HG03196 (cell line): ENCODE data around the gene G6PC1.
"Not testable (repeated sequence)": the region's sequence is repeated elsewhere in the genome, so short reads cannot be mapped to it uniquely, and the experiment has no call there.

ENCODE experiments used
- ATAC-seq: cut with Tn5 transposase; IDR thresholded peaks from one replicate; pipeline ENCODE4 v1.9.1; 2021; ENCODE audit not compliant: unreplicated experiment

Gene G6PC1

DNA sequence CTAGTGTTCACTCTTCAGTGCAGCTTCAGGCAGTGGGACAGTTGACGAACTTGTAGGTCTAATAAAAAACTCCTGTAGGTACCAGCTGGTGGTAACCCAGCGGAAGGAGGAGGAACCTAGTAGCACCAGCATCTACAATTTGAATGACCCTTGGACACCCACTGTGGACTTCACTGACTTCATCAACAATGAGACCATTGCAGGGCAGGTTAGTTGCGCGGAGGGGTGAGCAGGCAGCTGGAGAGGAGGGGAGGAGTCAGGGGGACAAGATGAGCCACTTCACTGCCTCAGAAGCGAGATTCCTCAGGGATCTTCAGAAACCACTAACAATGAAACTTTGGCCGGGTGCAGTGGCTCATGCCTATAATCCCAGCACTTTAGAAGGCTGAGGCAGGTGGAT, 27.3 kb upstream of the G6PC1 start:
- no peak for ATAC-seq

DNA sequence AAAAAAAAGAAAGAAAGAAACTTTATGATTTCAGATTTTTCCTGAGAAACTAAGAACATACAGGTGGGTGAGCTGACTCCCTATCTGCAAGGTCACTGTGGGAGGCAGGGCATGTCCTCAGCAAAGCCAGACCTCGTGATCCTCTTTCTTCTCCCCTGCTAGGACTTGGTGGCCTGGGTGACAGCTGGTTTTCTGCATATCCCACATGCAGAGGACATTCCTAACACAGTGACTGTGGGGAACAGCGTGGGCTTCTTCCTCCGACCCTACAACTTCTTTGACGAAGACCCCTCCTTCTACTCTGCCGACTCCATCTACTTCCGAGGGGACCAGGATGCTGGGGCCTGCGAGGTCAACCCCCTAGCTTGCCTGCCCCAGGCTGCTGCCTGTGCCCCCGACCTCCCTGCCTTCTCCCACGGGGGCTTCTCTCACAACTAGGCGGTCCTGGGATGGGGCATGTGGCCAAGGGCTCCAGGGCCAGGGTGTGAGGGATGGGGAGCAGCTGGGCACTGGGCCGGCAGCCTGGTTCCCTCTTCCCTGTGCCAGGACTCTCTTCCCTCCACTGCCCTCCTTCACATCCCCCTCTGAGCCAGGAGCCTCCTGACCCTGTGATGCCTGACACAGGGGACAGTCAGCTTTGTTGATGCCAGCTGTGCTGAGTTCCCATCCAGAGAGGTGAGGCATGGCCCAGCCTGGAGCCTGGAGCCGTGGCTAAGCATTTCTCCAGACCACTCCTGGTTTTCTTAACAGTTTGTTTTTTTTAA, 26.5 kb upstream of the G6PC1 start:
- not testable (repeated sequence) for ATAC-seq

DNA sequence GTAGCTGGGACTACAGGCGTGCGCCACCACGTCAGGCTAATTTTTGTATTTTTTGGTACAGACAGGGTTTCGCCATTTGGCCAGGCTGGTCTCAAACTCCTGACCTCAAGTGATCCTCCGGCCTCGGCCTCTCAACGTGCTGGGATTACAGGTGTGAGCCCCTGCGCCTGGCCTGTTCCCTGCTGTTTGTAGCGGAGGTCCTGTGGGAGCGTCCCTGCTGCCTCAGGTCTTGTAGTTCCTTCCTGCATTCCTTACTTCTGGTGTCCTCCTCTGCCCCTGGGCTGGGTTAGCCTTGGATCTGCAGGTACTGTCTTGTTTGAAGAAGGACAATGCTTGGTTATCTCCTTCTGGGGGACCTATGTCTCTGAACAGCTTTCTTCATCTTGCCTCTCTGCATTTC, 23.6 kb upstream of the G6PC1 start:
- no peak for ATAC-seq

DNA sequence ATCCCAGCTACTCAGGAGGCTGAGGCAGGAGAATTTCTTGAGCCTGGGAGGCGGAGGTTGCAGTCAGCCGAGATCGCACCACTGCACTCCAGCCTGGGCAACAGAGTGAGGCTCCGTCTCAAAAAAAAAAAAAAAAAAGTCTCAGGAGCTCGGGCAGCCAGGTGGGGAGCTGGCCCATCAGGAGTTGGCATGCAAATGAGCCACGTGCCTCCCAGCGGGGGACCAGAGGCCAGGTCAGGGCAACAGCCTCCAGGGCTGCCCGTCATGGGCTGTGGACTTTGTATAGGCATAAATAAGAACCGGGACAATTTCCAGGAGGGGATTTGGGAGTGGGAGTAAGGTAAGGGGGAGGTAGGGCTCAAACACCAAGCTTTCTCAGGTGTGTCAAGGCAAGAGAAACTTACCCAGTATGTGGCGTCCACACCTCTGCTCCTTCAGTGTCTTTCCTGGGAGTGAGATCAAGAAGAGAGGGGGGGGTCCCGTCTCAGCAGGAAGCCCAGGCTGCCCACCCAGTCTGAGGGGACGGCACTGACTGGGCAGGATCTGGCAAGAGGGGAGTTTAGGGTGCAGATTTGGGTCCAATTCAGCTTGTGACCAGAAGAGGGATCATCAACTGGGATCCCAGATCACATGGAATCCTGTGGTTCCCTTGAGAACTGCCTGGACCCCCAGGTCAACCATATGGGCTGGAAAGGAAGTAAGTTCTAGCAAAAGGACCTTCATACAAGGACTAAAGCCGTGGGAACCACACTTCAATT, 22.3 kb upstream of the G6PC1 start:
- ATAC-seq = no peak

DNA sequence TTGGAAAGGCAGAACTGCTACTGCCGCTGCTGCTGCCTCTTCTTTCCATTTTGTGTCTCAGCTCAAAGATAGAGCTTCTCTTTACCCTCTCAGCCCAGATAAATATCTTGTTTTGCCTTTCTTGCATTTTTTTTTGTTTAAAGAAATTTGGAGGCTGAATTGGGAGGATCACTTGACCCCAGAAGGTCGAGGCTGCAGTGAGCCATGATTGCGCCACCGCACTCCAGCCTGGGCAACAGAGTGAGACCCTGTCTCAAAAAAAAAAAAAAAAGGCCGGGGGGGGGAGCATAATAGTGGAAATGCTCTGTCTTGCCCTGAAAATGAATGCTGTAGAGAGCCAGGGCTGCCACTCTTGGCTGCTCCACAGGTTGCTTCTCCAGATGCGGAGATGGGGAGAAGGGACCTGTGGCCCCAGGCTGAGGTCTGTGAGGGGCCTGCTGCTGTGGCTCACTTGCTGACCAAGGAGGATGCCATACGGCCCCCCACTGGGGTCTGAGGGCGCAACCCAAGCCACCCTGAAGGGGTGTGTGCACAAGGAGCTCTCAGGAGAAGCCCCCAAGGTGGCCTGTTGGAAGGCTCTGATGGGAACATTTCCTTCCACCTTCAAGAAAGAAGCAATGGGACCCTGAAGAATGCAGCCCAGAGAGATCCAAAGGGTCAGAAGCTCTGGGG, 21.5 kb upstream of the G6PC1 start:
- ATAC-seq = no peak

DNA sequence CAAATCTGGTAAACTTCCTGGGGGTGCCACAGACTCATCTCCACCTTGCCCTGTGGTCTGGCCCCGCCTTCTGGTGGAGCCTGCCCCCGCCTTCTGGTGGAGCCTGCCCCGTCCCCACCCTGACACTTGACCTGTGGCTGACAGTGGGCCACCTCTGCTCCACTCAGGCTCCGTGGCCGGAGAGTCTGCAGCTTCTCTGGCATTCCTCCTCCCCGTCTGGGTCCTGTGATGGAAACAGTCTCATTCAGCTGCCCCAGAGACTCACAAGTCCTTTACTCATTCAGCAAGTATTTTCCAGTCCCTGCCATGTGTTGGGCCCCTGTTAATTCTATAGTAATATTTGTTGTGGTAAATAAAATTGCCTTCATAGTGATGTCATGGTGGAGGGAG, 21.0 kb upstream of the G6PC1 start:
- ATAC-seq = no peak

DNA sequence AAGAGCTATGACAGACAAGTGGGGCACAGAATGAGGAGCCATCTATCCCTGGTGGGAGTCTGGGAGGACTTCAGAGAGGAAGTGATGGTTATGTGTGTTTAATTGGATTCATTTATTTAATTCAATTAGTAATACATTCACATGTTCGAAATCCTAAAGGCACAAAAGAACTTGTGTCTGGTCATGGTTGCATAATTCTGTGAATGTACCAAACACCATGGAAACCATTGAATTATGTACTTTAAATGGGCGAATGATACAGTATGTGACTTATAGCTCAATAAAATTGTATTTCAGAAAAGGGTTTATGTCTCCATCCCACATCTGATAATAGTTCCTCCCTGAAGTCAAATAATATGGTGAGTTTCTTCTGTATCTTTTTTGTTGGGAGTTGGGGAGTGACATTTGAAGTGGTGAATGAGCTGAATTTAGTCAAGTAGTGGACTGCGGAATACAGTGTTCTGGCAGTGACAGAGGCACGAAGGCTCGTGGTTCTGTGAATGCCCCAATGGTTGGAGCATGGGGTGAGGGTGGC, 19.8 kb upstream of the G6PC1 start:
- ATAC-seq = no peak

DNA sequence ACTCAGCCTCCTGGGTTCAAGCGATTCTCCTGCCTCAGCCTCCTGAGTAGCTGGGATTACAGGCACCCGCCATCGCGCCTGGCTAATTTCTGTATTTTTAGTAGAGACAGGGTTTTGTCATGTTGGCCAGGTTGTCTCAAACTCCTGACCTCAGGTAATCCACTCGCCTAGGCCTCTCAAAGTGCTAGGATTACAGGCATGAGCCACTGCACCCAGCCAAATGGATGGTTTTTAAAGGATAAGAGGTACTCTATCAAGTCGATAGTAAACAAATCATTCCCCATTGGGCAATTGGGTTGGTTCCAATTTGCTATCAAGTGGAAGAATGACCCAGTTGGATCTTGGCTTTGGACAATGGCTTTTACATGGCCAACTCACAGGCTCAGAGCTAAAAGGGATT, 18.9 kb upstream of the G6PC1 start:
- not testable (repeated sequence) for ATAC-seq

DNA sequence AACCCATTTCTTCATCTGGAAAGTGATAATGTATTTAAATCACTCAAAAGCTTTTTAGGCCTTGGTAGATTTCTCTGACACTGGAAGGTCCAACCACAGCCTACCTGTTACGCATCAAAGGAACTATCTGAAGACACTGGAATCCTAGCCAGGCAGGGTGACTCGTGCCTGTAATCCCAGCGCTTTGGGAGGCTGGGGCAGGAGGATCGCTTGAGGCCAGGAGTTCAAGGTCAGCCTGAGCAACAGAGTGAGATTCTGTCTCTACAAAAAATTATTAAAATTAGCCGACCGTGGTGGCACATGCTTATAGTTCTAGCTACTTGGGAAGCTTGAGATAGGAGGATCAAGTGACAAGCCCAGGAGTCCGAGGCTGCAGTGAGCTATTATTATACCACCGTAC, 18.4 kb upstream of the G6PC1 start:
- ATAC-seq = no peak

DNA sequence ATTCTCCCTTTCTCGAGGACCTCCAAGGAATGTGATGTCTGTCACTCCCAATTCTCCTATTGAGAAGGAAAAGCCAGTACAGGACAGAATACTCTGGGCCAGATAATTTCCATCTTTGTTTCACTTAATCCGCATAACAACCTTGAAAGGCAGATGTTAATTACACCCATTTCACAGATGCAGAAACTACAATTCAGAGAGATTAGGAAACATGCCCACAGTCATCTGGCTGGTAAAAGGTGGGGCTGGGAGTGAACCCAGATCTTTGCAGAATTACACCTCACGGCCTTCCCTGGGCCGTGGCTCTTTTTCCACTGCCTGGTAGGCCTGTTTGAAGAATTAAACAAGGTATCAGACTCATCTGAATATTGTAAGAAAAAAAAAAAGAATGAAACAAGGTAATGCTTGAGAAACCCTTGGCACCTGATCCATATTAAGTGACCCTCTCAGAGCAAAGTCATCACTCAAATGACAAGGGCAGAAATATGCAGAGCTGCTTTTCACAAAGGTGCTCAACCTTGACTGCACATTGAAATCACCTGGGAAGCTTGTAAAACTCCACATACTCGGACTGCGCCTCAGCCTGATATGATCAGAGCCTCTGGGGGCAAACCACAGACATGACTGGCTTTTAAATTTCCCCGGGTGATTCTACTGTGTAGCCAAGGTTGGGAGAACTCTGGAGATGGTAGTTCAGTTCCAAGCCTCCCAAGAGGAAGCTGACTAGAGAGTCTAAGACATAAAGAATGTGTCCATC, 16.6 kb upstream of the G6PC1 start:
- no peak for ATAC-seq

DNA sequence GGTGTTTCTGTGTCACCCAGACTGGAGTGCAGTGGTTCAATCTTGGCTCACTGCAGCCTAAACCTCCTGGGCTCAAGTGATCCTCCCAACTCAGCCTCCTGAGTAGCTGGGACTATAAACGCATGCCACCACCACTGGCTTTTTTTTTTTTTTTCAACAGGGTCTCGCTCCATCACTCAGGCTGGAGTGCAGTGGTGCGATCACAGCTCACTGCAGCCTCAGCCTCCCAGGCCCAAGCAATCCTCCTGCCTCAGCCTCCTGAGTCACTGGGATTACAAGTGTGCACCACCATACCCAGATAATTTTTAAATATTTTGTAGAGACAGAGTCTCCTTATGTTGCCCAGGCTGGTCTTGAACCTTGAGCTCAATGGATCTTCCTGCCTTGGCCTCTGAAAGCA, 14.8 kb upstream of the G6PC1 start:
- not testable (repeated sequence) for ATAC-seq

DNA sequence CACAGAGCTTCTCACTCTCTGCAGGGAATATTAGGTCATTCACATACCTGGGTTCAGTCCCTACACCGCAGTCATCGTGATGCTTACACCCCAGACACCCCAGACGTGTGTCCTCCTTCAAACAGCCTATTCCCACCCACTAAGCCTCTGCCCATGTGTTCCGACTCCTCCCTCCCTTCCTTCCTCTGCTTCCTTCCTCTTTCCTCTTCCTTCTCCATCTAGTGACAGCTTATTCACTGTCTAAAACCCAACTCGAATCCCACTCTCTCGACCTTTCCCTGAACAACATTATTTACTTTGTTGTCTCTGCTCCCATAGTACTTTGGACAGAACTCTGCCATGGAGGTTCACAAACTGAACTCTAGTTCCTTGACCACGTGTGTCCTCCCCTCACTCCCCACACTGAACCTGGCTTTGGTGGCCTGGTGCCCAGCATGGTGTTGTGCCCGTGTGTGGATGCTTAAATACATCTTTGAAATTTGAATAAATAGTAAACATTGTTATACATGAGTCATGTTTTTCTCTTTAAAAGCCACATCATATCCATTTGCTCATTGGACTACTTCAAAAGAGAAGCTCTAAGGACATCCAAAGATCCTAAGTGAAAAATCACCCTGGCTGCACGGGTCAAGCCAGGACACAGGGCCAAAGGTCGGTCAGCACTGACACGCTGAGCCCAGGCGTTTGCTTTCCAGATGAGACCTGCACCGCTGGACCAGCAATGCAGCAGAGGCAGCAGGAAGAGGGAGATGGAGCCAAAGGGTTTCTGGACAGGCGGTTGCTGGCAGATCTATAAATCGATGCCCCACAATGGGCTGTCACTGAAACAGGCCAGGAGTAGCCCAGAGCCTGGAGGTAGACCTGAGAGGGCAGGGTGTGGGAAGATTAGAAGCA, 14.1 kb upstream of the G6PC1 start:
- no peak for ATAC-seq

DNA sequence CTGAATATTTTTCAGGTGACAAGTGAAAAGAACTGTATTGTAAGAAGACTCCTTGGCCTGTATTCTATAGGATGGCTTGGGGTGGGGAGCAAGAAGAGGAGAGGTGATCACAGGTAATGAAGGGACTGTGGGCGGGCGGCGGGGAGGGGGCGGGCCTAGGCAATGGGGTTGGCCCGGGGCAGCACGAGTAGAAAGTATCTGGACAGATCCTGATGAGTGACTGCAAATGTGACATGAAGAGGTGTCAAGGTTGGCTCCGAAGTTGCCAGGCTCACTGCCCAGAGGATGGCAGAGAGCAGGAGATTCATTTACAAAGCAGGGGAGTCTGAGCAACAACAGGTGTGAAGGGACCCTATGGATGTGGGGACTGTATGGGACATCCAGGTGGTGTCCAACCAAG, 10.8 kb upstream of the G6PC1 start:
- ATAC-seq = no peak

DNA sequence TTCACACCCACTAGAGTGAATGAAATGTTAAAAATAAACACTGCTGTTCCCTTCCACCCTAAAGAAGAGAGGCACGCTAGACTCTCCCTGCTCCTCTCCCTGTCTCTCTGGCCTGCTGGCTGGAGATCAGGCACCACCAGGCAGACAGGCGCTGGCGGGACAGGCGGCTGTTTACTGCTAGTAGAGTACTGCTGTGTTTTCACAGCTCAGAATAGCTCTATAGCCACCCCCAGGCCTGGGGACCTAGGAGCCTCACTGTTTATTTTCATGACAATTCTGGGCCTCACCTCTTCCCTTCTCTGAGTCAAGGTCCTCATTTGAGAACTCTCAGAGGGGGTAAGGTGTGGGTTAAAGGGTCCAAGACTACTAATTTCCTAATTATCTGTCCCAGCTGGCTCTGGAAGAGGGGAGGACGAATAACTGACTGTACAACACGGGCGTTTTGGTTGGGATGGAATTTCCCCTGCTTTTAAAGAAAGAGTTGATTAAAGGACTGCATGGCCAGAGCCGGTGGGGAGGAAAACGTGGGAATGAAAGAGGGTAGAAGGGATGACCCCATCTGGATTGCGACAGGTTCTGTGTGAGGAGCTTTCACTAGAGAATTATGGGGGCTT, 9.0 kb upstream of the G6PC1 start:
- ATAC-seq = no peak

DNA sequence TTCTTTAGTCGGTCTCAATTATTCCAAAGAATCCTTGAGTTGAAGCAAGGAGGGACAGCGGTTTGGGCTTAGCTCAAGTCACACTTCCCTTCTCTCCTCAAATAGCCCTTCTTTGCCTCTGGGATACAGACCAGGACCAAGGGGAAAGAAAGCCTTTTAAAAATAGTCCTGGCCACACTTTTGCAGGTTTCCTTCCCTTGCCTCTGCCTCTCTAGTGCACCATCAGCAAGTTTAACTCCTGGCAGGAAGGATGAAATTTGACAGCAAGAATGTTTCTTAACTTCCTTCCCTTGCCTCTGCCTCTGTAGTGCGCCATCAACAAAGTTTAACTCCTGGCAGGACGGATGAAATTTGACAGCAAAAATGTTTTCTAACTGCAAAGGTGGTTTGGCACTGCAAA, 7.2 kb upstream of the G6PC1 start:
- ATAC-seq = no peak

DNA sequence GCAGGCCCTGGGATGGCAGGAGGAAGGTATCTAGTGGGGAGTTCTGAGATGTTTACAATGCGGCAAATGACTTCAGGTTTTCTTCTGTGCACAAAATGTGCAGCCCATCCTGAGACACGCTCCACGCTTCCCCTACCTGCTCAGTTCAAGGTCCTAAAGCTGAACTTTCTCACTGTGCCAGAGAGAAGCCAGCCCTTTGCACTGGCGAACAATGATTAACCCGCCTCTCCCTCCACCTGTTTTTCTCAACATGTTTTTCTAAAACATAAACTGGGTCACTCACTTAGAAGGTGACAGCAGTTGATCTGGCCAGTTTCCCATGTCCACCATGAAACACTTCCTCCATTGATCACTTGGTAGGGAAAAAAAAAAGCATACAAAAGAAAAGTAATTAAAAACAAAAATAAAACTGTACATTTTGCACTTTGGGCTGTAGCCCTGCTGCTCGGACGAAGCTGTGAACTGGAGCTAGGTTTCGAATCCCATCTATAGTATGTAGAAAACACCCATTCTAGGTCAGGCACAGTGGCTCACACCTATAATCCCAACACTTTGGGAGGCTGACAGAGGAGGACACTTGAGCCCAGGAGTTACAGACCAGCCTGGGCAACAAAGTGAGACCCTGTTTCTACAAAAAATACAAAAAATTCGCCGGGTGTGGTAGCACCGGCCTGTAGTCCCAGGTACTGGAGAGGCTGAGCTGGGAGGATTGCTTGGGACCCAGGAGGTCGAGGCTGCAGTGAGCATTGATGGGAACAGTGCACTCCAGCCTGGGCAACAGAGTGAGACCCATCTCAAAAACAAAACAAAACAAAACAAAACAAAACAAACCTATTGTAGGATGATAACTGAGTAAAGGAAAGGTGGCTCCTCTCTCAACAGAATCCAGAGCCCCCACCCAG, 6.1 kb upstream of the G6PC1 start:
- no peak for ATAC-seq

DNA sequence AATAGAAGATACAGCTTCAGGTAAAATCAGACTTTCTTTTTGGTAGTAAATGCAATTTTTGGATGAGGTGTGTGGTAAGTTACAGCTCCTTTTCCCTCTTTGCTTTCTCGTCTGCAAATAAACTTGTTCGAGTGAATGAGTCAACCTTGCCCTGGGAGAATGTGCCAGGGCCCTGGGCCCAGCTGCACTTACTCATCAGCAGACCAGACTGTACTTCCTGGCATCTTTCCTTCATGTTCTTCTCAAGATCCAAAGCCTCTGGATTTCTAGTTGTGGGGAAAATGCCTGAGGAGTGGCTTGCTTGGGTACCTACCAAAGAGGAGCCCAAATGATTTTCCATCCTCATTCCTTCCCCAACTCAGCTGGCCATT, 5.4 kb upstream of the G6PC1 start:
- ATAC-seq = no peak

DNA sequence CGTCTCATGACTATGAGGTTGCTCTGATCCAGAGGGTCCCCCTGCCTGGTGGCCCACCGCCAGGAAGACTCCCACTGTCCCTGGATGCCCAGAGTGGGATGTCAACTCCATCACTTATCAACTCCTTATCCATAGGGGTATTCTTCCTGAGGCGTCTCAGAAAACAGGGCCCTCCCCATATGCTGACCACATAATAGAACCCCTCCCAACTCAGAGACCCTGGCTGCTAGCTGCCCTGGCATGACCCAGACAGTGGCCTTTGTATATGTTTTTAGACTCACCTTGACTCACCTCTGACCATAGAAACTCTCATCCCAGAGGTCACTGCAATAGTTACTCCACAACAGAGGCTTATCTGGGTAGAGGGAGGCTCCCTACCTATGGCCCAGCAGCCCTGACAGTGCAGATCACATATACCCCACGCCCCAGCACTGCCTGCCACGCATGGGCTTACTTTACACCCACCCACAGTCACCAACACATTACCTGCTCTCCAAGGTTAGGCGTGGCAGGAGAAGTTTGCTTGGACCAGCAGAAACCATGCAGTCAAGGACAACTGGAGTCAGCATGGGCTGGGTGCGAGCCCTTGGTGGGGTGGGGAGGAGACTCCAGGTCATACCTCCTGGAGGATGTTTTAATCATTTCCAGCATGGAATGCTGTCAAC, 2.3 kb upstream of the G6PC1 start:
- ATAC-seq = no peak
